CD4-positive, alpha-beta T cell (primary cell): Measurements from ENCODE around the gene FRYL. TPM values are rescaled to one million over a fixed set of nuclear protein-coding genes. Genes with fewer than 3 reads are reported as not detected.

ENCODE experiments used
- ATAC-seq: fragments of 200-7000 bp; cut with Tn5 transposase; one replicate; pipeline ENCODE4 v1.10.0; 2022; ENCODE audit warnings: mild to moderate bottlenecking; ENCODE audit not compliant: poor library complexity
- CTCF ChIA-PET: fragments of 350-600 bp; sonication (Branson Sonifier 250); formaldehyde crosslinking; loops from one replicate; lab custom pipeline; 2021; ENCODE audit warnings: antibody characterized with exemption, inconsistent platforms; lab: Charles Lee
- POLR2A ChIA-PET: fragments of 350-600 bp; sonication (Branson Sonifier 250); formaldehyde crosslinking; loops from one replicate; lab custom pipeline; 2021; ENCODE audit warnings: antibody characterized with exemption, inconsistent platforms; lab: Charles Lee
- DNase-seq, 14 experiments: peaks; one replicate each; pipeline ENCODE4 v3.0.0-alpha.2; 2013 to 2020; ENCODE audit warnings: mixed read lengths in 2 of 14
- H3K27ac ChIP-seq, 2 donors: one replicate each; pipeline versions ENCODE4 v1.5.1 to v1.7.0; 2013; ENCODE audit warnings: low read length in 2 of 2, low read depth in 1 of 2, mild to moderate bottlenecking in 1 of 2
- H3K27me3 ChIP-seq, 2 experiments: 1 replicate in 1 of 2; 2 replicates in 1 of 2; pipeline versions ENCODE4 v1.6.1 to v1.7.0; 2013; ENCODE audit warnings: low read length in 2 of 2, control low read depth in 1 of 2, mild to moderate bottlenecking in 1 of 2, moderate library complexity in 1 of 2; ENCODE audit not compliant: insufficient read depth in 2 of 2, control insufficient read depth in 1 of 2
- H3K36me3 ChIP-seq: one replicate; pipeline ENCODE4 v1.6.1; 2013; ENCODE audit warnings: low read length, control low read depth; ENCODE audit not compliant: insufficient read depth
- H3K4me1 ChIP-seq: one replicate; pipeline ENCODE4 v1.6.1; 2013; ENCODE audit warnings: low read length, control low read depth; ENCODE audit not compliant: insufficient read depth
- H3K4me3 ChIP-seq: one replicate; pipeline ENCODE4 v1.5.1; 2013; ENCODE audit warnings: mild to moderate bottlenecking, low read length, moderate library complexity
- H3K9me3 ChIP-seq, 2 experiments: 1 replicate in 1 of 2; 2 replicates in 1 of 2; pipeline versions ENCODE4 v1.6.1 to v1.7.0; 2013; ENCODE audit warnings: low read length in 2 of 2, mild to moderate bottlenecking in 2 of 2, control low read depth in 1 of 2, moderate library complexity in 1 of 2; ENCODE audit not compliant: control insufficient read depth in 1 of 2, insufficient read depth in 1 of 2
- H3K27ac Mint-ChIP-seq: one replicate; pipeline ENCODE4 v1.8.0; 2020; ENCODE audit warnings: mixed read lengths
- H3K27me3 Mint-ChIP-seq: one replicate; pipeline ENCODE4 v1.8.0; 2021; ENCODE audit warnings: mixed read lengths
- H3K36me3 Mint-ChIP-seq: one replicate; pipeline ENCODE4 v1.8.0; 2021; ENCODE audit warnings: low read depth, mixed read lengths
- H3K4me1 Mint-ChIP-seq: one replicate; pipeline ENCODE4 v1.8.0; 2021; ENCODE audit warnings: low read depth, mixed read lengths
- H3K4me3 Mint-ChIP-seq: one replicate; pipeline ENCODE4 v1.8.0; 2020; ENCODE audit warnings: mild to moderate bottlenecking, mixed read lengths
- H3K9me3 Mint-ChIP-seq: one replicate; pipeline ENCODE4 v1.8.0; 2020; ENCODE audit warnings: mixed read lengths
- intact Hi-C, 2 experiments: fragments of 100-400 bp; cut with DNase I in 1 of 2; cut with micrococcal nuclease in 1 of 2; formaldehyde crosslinking; loops; one replicate each; pipeline versions ENCODE4 v1.15.1 to v1.9.0; 2023 to 2025; cut with DNase I, micrococcal nuclease
- total RNA-seq, 174 experiments: library from RNA in 2 of 174; stranded (reverse) in 2 of 174; gene quantifications; one replicate each; pipeline ENCODE4 v1.2.3 and lab custom pipeline; 2021 to 2026
- TF ChIP-seq, protein P1 (sequence below): fragments of 200-600 bp; IDR thresholded peaks from one replicate; pipeline ENCODE4 v1.8.0; 2022; ENCODE audit warnings: antibody characterized with exemption, mild to moderate bottlenecking

The FRYL gene
- total RNA-seq, 2 experiments from 2014 or later = 86.1 to 87.7 TPM

DNA sequence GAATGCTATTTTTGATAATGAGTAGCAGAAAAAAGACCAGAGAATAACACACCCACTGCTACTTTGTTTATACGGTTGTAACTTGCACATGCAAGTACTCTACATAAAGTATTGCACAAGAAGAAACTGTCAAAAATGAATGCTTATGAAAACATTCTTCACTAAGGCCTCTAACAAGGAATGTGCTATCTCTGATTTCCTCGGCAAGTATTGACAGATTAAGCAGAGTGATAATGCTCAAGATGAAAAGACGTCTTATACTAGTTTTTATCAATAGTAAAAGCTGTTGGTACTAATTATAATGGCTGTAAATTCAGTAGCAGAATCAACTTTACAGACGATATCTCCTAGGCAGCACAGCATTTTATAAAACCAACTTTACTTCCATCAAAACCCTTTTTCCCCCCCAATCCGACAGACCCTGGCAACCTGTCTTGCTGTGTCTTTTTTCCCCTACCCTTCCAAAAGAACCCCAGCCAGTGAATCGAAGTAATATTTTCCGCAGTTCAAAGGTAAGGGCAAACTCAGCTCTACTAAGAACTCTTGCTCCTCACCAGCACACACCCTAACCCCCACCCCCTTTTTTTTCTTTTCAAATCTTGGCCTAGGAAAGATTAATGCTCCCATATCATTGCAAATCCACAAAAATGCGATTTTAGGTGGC lies 1.5 kb downstream of the FRYL start:
- Mint-ChIP-seq H3K4me1 (peaks cover 71% of the 10 kb centered on the region), H3K9me3 (no peaks in the 10 kb centered on the region)

DNA sequence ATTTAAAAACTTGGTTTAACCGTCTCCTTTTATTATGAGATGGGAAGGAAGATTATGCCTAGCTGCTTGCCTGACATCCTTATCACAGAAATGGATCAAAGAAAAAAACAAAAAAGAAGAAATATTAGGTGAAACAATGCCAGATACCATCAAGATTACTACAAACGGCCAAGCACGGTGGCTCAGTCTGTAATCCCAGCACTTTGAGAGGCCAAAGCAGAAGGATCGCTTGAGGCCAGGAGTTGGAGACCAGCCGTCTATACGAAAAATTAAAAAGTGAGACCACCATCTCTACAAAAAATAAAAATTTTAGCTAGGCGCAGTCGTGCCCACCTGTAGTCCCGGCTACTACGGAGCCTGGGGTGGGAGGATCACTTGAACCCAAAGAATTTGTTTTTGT lies 2.3 kb downstream of the FRYL start:
- H3K36me3 Mint-ChIP-seq = peaks cover 30% of the 10 kb centered on the region
- Histone ChIP-seq H3K36me3 (no peaks in the 10 kb centered on the region), H3K27me3 (no peaks in the 10 kb centered on the region), H3K4me3 (peak overlapping the region; percentile 81), H3K9me3 (no peaks in the 10 kb centered on the region), H3K4me1 (peaks cover 29% of the 10 kb centered on the region), H3K27ac (peak overlapping the region in 1 of 2 donors; percentile 31)
- no peaks in the 10 kb centered on the region for H3K9me3 Mint-ChIP-seq
- no peak for ATAC-seq
- ChIA-PET CTCF (no interaction called here), POLR2A (no interaction called here)
- H3K4me1 Mint-ChIP-seq = peaks cover 79% of the 10 kb centered on the region
- H3K27me3 Mint-ChIP-seq = no peaks in the 10 kb centered on the region
- H3K4me3 Mint-ChIP-seq = peak overlapping the region; percentile 89
- TF ChIP-seq, protein P1, sequence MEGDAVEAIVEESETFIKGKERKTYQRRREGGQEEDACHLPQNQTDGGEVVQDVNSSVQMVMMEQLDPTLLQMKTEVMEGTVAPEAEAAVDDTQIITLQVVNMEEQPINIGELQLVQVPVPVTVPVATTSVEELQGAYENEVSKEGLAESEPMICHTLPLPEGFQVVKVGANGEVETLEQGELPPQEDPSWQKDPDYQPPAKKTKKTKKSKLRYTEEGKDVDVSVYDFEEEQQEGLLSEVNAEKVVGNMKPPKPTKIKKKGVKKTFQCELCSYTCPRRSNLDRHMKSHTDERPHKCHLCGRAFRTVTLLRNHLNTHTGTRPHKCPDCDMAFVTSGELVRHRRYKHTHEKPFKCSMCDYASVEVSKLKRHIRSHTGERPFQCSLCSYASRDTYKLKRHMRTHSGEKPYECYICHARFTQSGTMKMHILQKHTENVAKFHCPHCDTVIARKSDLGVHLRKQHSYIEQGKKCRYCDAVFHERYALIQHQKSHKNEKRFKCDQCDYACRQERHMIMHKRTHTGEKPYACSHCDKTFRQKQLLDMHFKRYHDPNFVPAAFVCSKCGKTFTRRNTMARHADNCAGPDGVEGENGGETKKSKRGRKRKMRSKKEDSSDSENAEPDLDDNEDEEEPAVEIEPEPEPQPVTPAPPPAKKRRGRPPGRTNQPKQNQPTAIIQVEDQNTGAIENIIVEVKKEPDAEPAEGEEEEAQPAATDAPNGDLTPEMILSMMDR = no peak
- peak overlapping the region; percentile 84 for H3K27ac Mint-ChIP-seq
- no peak for DNase-seq
- intact Hi-C loops = loop anchor here (5.0 to 10.0 kb wide), 6 partner anchors 50 to 185 kb away; partner anchors contain the start of gene OCIAD2 (in 1 of the 2)

More for the DNA sequence above, 1.5 kb downstream of the FRYL start:
- peak in 1 of 14 experiments; percentile 7 for DNase-seq
- peak overlapping the region; percentile 84 for H3K27ac Mint-ChIP-seq
- intact Hi-C loops = loop anchor here (5.0 to 10.0 kb wide), 6 partner anchors 51 to 184 kb away; partner anchors contain the start of gene OCIAD2 (in 1 of the 2)
- no peaks in the 10 kb centered on the region for H3K27me3 Mint-ChIP-seq
- peaks cover 22% of the 10 kb centered on the region for H3K36me3 Mint-ChIP-seq
- Histone ChIP-seq H3K36me3 (no peaks in the 10 kb centered on the region), H3K4me3 (peak overlapping the region; percentile 81), H3K27ac (peak overlapping the region; percentile 70 to 91), H3K4me1 (peaks cover 27% of the 10 kb centered on the region), H3K27me3 (no peaks in the 10 kb centered on the region), H3K9me3 (no peaks in the 10 kb centered on the region)
- TF ChIP-seq, protein P1 = no peak
- POLR2A ChIA-PET = interaction anchor here (0.5 to 4.5 kb wide), 16 partner anchors 9 to 645 kb away, joined by 3 to 51 read pairs (median 4); partner anchors contain the start of genes OCIAD1, OCIAD2 and TXK
- no peak for ATAC-seq
- peak overlapping the region; percentile 89 for H3K4me3 Mint-ChIP-seq
- CTCF ChIA-PET = interaction anchor here (1.0 to 1.6 kb wide), 5 partner anchors 9 to 200 kb away, joined by 3 to 4 read pairs (median 3); no protein-coding TSS in a partner anchor

DNA sequence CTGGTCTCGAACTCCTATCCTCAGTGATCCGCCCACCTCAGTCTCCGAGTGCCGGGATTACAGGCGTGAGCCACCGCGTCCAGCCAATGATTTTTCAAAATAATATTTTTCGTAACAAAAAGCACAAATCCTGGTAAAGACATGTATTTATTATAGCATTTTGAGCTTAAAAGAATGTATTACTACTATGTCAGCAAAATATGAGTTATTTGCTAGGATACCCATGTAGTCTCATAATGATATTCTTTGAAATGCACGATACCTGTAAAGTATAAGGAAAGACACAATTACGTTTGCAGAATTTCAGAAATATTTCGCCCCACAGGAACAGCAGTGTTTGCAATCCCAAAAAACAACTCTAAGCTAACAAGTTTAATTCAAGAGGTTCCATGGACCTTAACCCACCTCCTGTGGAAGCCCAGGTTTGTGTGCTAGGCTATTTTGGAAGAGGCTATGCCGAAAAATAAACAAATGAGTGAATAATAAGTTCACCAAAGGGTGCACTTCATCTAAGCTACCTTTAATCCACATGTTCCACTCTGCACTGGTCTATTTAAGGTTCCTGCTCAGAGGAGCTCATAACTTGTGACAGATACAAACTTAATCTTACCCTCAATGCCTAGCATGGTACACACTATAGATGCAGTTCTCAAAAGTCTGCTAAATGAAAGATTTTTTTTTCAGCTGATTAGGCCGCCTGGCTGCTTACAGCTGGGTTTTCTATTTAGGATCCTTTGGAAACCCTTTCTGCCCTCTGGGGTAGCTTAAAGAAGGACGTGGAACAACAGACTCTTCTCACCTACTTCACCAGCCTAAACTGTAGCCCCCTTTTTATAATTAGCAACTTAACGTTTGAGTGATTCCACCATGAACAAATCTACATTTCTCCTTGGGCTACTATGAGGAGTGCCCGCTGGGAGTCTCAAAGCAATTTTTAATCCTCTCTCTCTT lies 5.0 kb downstream of the FRYL start:
- peaks cover 28% of the 10 kb centered on the region for H3K36me3 Mint-ChIP-seq
- Histone ChIP-seq H3K36me3 (no peaks in the 10 kb centered on the region), H3K9me3 (no peaks in the 10 kb centered on the region), H3K27ac (no peak overlapping the region), H3K4me1 (peaks cover 30% of the 10 kb centered on the region), H3K4me3 (no peak overlapping the region), H3K27me3 (no peaks in the 10 kb centered on the region)
- no peak for ATAC-seq
- CTCF ChIA-PET = interaction anchor here (0.9 kb wide), 1 partner anchor 12 kb away, joined by 3 read pairs; no protein-coding TSS in a partner anchor
- peaks cover 84% of the 10 kb centered on the region for H3K4me1 Mint-ChIP-seq
- no peaks in the 10 kb centered on the region for H3K27me3 Mint-ChIP-seq
- POLR2A ChIA-PET = no interaction called here
- no peak for DNase-seq
- peak overlapping the region; percentile 18 for H3K27ac Mint-ChIP-seq
- TF ChIP-seq, protein P1 = no peak
- intact Hi-C loops = loop anchor here (5.0 to 10.0 kb wide), 6 partner anchors 48 to 187 kb away; partner anchors contain the start of gene OCIAD2 (in 1 of the 2)
- H3K9me3 Mint-ChIP-seq = no peaks in the 10 kb centered on the region
- peak overlapping the region; percentile 13 for H3K4me3 Mint-ChIP-seq
